Epithelial cell of proximal tubule (primary cell): Measurements from ENCODE around the gene TMEM271. TPM values are rescaled to one million over a fixed set of nuclear protein-coding genes. Genes with fewer than 3 reads are reported as not detected.
"Not testable (repeated sequence)": the region's sequence is repeated elsewhere in the genome, so short reads cannot be mapped to it uniquely, and the experiment has no call there.

Experiments
- DNase-seq: peaks from one replicate; pipeline ENCODE4 v3.0.0-alpha.2; 2011; ENCODE audit warnings: low read depth
- H3K4me3 ChIP-seq: 2 replicates; pipeline ENCODE4 v1.5.1; 2011; ENCODE audit warnings: low read depth, mild to moderate bottlenecking, low read length
- total RNA-seq: library from RNA; depleted of rRNA; stranded (reverse); fragments of >200 nt; gene quantifications from 2 replicates; pipeline ENCODE4 v1.2.3, GENCODE V29; 2015
- TF ChIP-seq, protein P1 (sequence below): conservative IDR thresholded peaks from 2 replicates; pipeline ENCODE4 v1.5.1; 2012; ENCODE audit warnings: low read depth, mild to moderate bottlenecking, low read length

TMEM271 gene
- total RNA-seq, 1 donor from 2014 or later: not detected

DNA sequence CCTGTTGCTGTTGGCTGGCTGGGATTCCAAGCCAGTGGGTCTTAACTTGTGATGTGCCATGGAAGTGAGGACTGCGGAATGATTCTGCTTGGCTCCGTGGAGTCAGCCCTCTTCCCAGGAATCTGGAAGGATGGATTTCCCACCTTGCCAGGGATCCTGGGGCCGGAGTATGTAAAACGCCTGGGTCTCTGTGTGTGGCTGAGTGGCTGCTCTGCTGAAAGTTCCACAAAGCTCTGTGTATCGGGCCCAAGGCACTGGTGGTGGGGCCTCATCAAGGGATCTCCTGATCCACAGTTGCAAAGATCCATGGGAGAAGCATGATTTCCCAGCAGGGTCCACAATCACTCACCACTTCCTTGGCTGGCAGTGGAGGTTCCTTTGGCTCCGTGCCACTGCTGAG lies 24.1 kb upstream of the TMEM271 start:
- no peak for DNase-seq
- TF ChIP-seq, protein P1, sequence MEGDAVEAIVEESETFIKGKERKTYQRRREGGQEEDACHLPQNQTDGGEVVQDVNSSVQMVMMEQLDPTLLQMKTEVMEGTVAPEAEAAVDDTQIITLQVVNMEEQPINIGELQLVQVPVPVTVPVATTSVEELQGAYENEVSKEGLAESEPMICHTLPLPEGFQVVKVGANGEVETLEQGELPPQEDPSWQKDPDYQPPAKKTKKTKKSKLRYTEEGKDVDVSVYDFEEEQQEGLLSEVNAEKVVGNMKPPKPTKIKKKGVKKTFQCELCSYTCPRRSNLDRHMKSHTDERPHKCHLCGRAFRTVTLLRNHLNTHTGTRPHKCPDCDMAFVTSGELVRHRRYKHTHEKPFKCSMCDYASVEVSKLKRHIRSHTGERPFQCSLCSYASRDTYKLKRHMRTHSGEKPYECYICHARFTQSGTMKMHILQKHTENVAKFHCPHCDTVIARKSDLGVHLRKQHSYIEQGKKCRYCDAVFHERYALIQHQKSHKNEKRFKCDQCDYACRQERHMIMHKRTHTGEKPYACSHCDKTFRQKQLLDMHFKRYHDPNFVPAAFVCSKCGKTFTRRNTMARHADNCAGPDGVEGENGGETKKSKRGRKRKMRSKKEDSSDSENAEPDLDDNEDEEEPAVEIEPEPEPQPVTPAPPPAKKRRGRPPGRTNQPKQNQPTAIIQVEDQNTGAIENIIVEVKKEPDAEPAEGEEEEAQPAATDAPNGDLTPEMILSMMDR: no peak
- H3K4me3 ChIP-seq: no peak overlapping the region

DNA sequence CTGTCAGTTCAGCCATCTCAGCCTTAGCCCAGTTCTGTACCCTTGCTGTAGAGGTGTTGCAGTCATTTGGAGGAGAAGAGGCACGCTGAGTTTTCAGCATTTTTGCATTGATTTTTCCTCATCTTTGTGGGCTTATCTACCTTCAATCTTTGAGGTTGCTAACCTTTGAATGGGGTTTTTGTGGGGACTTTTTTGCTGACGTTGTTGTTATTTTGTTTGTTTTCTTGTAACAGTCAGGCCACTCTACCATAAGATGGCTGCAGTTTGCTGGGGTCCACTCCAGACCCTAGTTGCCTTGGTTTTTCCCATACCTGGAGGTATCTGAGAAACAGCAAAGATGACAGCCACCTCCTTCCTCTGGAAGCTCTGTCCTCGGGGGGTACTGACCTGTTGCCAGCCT lies 22.8 kb upstream of the TMEM271 start:
- no peak overlapping the region for H3K4me3 ChIP-seq
- no peak for DNase-seq
- TF ChIP-seq, protein P1: no peak

DNA sequence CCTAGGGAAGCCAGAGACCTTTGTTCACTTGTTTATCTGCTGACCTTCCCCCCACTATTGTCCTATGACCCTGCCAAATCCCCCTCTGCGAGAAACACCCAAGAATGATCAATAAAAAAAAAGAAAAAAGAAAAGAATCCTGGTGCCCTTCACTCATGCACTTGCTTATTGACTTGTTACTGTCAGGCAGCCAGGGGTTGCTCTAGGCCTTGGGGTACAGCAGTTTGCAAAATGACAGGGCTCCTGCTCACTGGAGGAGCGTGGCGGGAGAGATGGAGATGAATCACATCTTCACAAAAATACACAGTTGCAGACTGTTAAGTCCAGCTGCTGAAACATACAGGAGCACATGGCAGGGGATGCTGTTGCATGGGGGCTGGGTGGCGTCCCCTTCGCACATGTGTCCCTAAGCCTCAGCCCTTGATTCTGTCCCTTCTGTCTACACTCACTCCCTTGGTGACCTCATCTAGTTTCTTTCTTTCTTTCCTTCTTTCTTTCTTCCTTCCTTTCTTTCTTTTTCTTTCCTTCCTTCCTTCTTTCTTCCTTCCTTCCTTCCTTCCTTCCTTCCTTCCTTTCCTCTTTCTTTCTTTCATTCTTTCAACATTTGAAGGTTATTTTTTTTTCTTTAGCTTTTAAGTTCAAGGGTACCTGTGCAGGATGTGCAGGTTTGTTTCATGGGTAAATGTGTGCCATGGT lies 16.9 kb upstream of the TMEM271 start:
- DNase-seq: no peak
- TF ChIP-seq, protein P1: no peak

DNA sequence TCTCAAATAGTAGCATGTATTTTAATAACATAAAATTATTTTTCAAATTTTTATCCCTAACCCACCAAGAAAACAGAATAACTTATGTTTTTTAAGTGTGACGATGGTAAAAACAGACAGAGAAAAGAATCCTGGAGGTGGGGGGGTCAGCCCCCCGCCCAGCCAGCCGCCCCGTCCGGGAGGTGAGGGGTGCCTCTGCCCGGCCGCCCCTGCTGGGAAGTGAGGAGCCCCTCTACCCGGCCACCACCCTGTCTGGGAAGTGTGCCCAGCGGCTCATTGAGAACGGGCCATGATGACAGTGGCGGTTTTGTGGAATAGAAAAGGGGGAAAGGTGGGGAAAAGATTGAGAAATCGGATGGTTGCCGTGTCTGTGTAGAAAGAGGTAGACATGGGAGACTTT lies 16.1 kb upstream of the TMEM271 start:
- not testable (repeated sequence) for H3K4me3 ChIP-seq, DNase-seq

More for the DNA sequence above, 16.9 kb upstream of the TMEM271 start:
- no peak overlapping the region for H3K4me3 ChIP-seq

DNA sequence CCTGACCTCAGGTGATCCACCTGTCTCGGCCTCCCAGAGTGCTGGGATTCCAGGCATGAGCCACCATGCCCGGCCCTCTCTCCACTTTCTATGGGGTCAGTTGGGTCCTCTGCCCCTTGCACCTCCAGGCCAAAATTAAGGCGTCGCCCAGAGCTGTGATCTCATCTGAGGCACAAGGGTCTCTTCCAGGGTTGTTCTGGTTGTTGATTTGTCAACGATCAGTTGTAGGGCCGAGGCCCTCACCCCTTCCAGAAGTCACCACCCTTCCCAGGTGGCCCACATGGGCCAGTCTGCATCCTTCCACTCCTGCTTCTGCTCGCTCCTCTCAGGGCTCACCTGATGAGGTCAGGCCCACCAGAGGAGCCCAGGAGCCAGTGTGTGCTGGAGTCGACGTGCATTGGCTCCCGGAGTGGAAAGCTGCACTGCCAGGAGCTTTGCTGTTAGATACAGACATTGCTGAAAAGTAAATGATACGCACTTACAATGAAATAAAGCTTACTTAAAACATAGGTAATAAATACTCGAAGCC lies 14.3 kb upstream of the TMEM271 start:
- TF ChIP-seq, protein P1: no peak

DNA sequence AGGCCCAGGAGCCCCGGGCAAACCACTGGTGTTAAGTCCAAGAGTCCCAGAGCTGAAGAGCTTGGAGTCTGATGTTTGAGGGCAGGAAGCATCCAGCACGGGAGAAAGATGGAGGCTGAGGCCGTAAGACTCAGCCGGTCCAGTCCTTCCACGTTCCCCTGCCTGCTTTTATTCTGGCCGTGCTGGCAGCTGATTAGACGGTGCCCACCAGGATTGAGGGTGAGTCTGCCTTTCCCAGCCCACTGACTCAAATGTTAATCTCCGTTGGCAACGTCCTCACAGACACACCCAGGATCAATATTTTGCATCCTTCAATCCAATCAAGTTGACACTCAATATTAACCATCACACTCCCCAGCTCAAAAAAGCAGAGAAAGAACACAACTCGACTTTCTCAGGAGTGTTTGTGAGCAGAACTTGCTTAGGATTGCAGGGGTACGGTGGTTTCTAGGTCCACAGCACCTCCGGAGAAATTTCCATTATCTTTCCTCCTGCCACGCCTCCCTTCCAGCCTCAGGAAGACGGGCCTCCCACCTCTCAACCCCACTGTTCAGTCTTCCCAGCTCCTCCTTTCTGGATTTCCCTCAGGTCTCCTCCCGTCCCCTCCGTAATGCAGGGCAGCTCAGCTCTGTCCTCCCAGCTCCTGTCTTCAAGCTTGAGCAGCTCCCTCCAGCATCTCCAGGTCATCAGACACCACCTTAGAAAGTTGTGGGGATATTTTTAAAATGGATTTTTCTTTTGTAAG lies 13.3 kb upstream of the TMEM271 start:
- TF ChIP-seq, protein P1: no peak
- no peak overlapping the region for H3K4me3 ChIP-seq
- no peak for DNase-seq

More for the DNA sequence above, 14.3 kb upstream of the TMEM271 start:
- no peak for DNase-seq
- H3K4me3 ChIP-seq: no peak overlapping the region

DNA sequence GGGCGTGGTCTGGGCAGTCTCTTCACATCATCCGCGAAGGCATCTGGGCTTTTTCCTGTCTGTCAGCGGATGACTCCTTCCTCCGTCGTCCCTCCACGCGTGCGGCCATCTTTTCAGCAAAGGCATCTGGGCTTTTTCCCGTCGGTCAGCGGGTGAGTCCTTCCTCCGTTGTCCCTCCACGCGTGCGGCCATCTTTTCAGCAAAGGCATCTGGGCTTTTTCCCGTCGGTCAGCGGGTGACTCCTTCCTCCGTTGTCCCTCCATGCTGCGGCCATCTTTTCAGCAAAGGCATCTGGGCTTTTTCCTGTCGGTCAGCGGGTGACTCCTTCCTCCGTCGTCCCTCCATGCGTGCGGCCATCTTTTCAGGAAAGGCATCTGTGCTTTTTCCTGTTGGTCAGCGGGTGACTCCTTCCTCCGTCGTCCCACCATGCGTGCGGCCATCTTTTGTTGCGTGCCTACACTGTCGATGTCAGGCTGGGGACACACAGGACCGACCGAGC lies 12.3 kb upstream of the TMEM271 start:
- TF ChIP-seq, protein P1: no peak
- H3K4me3 ChIP-seq: no peak overlapping the region
- DNase-seq: no peak
